GM18907 (cell line): ENCODE results near the gene GPSM3.
"Not testable (repeated sequence)": the region's sequence is repeated elsewhere in the genome, so short reads cannot be mapped to it uniquely, and the experiment has no call there.

Experiments
- ATAC-seq: cut with Tn5 transposase; IDR thresholded peaks from one replicate; pipeline ENCODE4 v1.9.1; 2021; ENCODE audit warnings: mild to moderate bottlenecking, moderate library complexity; ENCODE audit not compliant: unreplicated experiment

Gene GPSM3

GRCh38 chr6:32203426-32204267 lies 11.2 kb upstream of the GPSM3 start:
- no peak for ATAC-seq

GRCh38 chr6:32202186-32202585 lies 9.7 kb upstream of the GPSM3 start:
- ATAC-seq: no peak

- ATAC-seq: no peak
Observed at GRCh38 chr6:32200711-32201475, 8.4 kb upstream of the GPSM3 start.

- ATAC-seq: no peak
Observed at GRCh38 chr6:32198866-32199265, 6.4 kb upstream of the GPSM3 start.

- no peak for ATAC-seq
Observed at GRCh38 chr6:32198345-32198696, 5.9 kb upstream of the GPSM3 start.

GRCh38 chr6:32196682-32197616 lies 4.5 kb upstream of the GPSM3 start:
- ATAC-seq: no peak

GRCh38 chr6:32195902-32196681 lies 3.6 kb upstream of the GPSM3 start:
- ATAC-seq: peak; percentile 77

- ATAC-seq: no peak
Observed at GRCh38 chr6:32195652-32195901, 3.1 kb upstream of the GPSM3 start.

- peak; percentile 70 for ATAC-seq
Observed at GRCh38 chr6:32194825-32195651, 2.6 kb upstream of the GPSM3 start.

- ATAC-seq: no peak
Observed at GRCh38 chr6:32194388-32194787, 1.9 kb upstream of the GPSM3 start.

GRCh38 chr6:32193096-32193495 lies 653 bp upstream of the GPSM3 start:
- not testable (repeated sequence) for ATAC-seq

GRCh38 chr6:32191696-32192607 lies 491 bp downstream of the GPSM3 start:
- ATAC-seq: no peak

GRCh38 chr6:32190911-32191677 lies 1.3 kb downstream of the GPSM3 start:
- ATAC-seq: no peak

- peak; percentile 55 for ATAC-seq
Observed at GRCh38 chr6:32190054-32190851, 2.2 kb downstream of the GPSM3 start, which contains the start of gene PBX2. Gene PBX2 (minus strand): TSS chr6:32190202. CDS start chr6:32189915, 287 bp downstream.

GRCh38 chr6:32189742-32190053 lies 2.7 kb downstream of the GPSM3 start:
- ATAC-seq: no peak

GRCh38 chr6:32189069-32189741 lies 3.2 kb downstream of the GPSM3 start:
- no peak for ATAC-seq
